ENCODE results near the gene MANEA.

MANEA gene

GRCh38 chr6:95589067-95589466 lies 11.7 kb downstream of the MANEA start:
- DNase-seq = no peak

GRCh38 chr6:95589826-95590570 lies 12.7 kb downstream of the MANEA start:
- no peak for DNase-seq

- no peak for DNase-seq
These were observed 15.7 kb downstream of the MANEA start for GRCh38 chr6:95593025-95593424.

GRCh38 chr6:95596021-95596420 lies 18.7 kb downstream of the MANEA start:
- no peak for DNase-seq

GRCh38 chr6:95599706-95600105 lies 22.4 kb downstream of the MANEA start:
- DNase-seq = peak; percentile 41

GRCh38 chr6:95601133-95601532 lies 23.8 kb downstream of the MANEA start:
- DNase-seq = no peak

- DNase-seq = no peak
These were observed 36.8 kb downstream of the MANEA start for GRCh38 chr6:95614094-95614493.

GRCh38 chr6:95629551-95629950 lies 52.2 kb downstream of the MANEA start:
- no peak for DNase-seq

- DNase-seq = no peak
These were observed 59.5 kb downstream of the MANEA start for GRCh38 chr6:95636552-95637431.

- no peak for DNase-seq
These were observed 71.3 kb downstream of the MANEA start for GRCh38 chr6:95648636-95649035.

GRCh38 chr6:95649451-95649850 lies 72.1 kb downstream of the MANEA start:
- DNase-seq = no peak

- no peak for DNase-seq
These were observed 76.8 kb downstream of the MANEA start for GRCh38 chr6:95654176-95654575.

- no peak for DNase-seq
These were observed 81.6 kb downstream of the MANEA start for GRCh38 chr6:95658886-95659285.

Data from left hindlimb (tissue), 1 donor.